CD4-positive, alpha-beta T cell treated with Interleukin-15 for 4 hours (primary cell): Measurements from ENCODE around the gene HEXIM2.
A peak's percentile ranks its signal among the peaks of the same experiment; 100 is the strongest.

Source experiments
- DNase-seq: peaks from one replicate; pipeline ENCODE4 v3.0.0-alpha.2; 2020; ENCODE audit warnings: low spot score

The HEXIM2 gene

DNA sequence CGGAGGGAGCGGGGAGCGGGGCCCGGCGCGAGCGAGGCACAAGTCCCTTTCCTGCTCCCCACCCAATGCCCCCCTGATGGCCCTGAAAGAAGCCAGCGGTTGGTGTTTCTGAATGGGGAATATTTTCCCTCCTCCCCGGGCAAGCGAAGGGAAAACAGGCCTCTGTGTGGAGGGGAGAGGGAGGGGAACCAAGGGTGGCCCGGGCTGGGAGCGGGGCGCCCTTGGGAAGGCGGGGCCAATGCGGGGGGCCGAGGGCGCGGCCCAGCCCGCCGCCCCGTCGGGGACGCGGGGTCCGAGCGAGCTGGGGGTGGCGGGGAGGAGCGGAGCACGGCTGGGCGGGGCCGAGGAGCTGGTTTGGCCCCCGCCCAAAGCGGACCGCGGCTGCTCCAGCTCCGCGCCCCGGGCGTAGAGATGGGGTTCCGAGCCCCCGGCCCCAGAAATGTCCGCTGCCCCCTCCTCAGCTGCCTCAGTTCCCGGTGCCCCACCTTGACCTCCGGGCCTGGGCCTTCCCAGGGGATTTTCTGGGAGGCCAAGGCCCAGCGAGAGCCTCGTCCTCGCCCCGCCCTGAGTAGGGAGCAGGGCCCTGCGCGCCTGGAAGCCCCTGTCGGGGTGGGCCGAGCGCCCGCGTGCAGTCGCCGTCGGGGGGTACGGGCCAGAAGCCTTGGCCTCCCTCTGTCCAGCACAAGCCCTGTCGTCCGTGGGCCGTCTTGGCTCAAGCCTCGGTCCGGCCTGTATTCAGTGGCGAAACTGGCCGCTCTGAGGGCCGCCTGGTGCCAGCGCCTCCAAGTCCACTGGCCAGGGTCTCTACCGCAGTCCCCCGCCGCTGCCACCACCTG is 17.3 kb upstream of the HEXIM2 start:
- DNase-seq = no peak

DNA sequence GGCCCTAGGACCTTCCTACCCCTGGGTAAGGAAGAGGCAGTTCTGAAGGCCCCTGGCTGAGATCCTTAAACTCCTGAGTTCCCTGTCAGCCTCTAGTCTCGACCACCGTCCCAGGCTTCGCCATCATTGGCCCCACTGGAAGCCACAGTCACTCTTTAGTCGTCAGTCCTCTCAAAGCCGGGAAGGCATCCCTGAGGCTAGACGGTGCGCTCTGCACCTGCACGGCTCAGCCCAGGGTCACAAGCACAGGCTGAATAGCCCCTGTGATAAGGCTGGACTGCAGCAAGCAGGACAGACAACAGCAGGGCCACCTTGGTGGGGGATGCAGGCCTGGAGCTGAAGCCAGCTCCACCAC is 16.7 kb upstream of the HEXIM2 start:
- no peak for DNase-seq

DNA sequence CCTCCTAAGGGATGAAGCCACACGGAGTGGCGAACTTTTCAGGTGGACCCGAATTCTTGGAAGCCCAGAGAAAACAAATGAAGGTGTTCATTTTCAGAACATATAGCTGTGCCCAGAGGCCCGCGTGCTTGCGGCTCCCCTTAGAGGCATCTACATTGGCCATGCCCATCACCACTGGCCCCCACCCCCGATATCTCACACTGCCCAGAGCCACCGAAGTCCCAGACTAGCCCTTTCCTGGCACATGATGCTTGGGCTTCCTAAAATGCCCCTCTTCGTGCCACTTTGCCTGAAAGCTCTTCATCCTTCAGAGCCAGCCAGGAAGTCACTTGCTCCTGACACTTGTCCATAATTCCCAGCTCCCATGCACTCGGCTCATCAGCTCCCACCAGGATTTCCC is 15.5 kb upstream of the HEXIM2 start:
- no peak for DNase-seq

DNA sequence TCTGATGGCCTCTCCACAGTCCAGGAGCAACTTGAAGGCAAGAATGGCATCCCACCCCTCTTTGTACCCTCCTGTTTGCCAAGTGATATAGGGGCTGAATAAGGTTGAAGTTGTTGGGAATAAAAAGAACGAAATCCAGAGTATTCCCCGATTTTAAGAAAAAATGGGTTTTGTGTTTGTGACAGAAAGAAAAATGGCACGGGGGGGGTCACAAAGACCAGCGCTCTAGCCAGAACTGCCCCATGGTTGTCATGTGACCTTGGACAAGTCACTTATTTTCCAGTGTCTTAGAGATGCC is 15.1 kb upstream of the HEXIM2 start:
- DNase-seq = no peak

DNA sequence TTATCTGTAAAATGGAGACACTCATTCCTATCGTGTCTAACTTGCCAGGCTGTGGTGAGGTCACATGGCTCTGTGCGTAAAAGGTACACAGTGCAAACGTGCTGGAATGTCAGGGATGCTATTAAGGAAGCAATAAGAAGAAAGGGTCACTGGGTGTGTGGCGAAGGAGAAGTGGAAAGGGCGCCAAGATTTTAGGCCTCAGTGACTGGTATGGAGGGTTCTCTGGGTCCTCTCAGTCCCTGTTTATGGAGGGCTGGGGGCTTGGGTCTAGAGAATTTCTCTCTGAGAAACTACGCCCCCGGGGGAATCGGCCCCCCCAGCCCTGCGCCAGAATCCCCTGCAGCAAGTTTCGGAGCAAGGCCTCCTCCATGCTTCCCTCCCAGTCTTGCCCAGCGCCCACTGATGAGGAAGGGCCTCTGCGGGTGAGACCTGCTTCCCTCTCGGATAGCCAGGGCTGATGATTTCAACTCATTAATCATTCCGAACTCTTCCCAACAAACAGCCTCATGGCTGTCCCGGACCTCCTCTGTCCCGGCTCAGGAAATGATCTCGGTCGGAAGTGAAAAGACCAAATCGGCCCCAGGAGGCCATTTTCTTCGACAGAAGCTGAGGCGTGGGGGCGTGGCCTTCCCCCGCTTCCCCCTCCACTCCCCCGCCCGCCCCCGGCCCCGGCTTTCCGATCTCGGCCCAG is 14.6 kb upstream of the HEXIM2 start:
- no peak for DNase-seq

DNA sequence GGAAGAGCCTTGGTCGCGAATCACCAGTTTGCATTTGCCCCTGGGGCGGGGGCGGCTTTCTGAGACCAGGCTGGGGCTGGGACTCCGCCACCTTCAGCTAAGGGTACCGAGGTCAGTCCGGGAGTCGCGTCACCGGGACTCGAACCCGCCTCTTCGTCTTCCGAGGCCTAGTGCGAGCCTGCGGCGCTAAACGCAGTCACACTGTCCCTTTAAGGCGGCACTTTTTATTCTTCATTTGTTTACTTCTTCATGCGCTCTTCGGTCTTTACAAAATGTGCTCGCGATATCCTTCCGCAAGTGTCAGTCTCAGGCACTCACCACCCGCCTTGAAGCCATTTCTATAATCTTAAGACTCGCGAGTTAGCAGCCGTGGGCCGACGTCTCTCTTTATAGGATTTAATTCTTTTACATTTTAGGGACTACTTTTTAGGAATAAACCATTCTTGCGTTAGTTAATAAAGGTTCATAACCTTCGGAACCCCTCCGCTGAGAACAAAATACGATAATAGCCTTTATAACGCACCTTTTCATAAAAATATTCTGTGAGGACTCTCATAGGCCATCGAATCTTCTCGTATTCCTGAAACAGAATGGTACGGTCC is 14.0 kb upstream of the HEXIM2 start:
- peak; percentile 86 for DNase-seq

DNA sequence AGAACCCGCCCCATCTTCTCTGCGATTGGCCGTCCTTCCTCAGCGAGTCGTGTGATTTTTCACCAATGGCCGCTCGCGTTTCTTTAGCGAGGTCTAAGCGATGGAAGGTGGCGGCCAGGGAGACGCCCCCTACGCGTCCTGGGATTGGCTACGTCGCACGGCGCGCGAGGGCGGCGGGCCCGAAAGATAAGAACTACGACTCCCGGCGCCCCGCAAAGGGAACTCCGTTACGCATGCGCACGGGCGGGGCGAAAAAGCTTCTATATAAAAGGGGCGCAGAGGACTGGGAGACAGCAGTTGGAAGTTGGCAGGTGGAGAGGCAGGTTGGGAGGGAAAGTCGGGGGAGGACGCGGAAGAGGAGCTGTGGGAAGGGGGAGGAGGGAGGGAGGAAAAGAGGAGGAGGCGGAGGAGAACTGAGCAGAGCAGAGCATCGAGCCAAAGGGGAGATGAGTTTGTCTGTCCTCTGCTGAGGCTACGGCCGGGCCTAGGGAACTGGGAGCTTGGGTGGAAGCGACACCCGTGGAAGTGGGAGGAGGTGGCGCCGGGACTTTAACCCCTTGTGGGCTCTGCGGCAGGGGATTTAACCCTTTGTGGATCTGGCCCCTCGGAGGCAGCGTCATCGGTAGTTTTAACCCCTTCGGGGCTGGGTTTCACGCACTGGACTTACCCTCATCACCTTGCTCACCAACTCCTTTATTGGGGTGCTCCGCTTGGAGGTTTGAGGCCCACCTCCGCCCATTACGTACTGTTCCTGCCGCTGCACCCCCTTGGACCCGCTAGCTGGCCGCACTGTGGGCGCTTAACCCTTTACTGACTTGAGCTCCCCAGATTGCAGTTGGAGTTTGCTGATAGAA is 13.3 kb upstream of the HEXIM2 start, which contains the start of gene HEXIM1:
Gene HEXIM1, plus strand, starts transcription at position 293 of the 854 bp plus-strand sequence. CDS start 716 bp downstream, outside the sequence.
- peak; percentile 99 for DNase-seq

DNA sequence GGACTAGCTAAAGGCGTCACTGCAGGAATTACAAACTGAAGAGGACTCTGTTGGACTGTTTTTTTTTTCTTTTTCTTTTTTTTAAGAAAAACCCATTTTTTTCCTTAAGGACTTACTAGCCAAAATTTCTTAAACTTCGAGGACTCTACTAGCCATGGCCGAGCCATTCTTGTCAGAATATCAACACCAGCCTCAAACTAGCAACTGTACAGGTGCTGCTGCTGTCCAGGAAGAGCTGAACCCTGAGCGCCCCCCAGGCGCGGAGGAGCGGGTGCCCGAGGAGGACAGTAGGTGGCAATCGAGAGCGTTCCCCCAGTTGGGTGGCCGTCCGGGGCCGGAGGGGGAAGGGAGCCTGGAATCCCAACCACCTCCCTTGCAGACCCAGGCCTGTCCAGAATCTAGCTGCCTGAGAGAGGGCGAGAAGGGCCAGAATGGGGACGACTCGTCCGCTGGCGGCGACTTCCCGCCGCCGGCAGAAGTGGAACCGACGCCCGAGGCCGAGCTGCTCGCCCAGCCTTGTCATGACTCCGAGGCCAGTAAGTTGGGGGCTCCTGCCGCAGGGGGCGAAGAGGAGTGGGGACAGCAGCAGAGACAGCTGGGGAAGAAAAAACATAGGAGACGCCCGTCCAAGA is 12.5 kb upstream of the HEXIM2 start:
- peak; percentile 72 for DNase-seq

DNA sequence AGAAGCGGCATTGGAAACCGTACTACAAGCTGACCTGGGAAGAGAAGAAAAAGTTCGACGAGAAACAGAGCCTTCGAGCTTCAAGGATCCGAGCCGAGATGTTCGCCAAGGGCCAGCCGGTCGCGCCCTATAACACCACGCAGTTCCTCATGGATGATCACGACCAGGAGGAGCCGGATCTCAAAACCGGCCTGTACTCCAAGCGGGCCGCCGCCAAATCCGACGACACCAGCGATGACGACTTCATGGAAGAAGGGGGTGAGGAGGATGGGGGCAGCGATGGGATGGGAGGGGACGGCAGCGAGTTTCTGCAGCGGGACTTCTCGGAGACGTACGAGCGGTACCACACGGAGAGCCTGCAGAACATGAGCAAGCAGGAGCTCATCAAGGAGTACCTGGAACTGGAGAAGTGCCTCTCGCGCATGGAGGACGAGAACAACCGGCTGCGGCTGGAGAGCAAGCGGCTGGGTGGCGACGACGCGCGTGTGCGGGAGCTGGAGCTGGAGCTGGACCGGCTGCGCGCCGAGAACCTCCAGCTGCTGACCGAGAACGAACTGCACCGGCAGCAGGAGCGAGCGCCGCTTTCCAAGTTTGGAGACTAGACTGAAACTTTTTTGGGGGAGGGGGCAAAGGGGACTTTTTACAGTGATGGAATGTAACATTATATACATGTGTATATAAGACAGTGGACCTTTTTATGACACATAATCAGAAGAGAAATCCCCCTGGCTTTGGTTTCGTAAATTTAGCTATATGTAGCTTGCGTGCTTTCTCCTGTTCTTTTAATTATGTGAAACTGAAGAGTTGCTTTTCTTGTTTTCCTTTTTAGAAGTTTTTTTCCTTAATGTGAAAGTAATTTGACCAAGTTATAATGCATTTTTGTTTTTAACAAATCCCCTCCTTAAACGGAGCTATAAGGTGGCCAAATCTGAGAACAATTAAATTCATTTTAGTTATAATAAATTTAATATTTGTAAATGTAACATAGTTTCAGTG is 11.7 kb upstream of the HEXIM2 start:
- peak; percentile 24 for DNase-seq

DNA sequence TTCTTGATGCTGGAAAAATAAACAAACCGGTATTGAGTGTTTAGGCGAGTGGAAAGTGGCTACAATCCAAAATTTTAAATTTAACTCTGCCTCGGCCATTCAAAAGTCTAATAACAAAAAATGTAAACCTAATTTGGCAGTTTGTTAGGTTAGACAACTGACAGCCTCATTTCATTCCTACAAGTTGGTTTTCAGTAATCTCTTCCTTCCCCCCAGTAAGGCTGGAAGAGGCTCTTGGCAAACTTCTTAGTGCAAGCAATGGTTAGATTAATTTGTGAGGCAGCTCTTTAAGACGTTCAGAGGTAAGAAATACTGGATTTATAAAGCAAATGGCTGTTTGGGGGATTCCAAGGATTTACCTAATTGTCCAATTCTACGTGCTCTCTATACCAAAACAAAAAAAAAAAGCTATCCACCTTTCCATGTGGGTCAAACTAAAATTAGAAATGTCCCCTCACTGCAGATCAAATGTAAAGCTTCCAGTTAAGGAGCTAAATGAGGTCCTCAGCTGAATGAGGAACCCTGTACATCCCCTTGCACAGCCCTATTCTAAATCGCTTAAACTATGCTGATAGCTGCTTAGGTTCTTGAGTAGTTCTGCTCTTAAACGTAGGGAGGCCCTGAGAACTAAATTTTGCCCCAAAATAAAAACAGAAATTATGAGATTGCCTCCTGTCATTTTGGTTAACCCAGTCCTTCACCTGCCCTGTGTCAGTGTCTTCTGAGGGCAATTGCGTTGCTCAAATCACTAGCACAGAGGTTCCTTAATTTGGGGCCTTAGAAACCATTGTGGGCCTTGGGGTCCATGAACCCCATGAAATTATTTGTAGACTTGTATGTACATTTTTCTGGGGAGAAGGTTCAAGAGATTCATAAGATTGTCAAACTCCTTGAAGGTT is 10.5 kb upstream of the HEXIM2 start:
- no peak for DNase-seq

DNA sequence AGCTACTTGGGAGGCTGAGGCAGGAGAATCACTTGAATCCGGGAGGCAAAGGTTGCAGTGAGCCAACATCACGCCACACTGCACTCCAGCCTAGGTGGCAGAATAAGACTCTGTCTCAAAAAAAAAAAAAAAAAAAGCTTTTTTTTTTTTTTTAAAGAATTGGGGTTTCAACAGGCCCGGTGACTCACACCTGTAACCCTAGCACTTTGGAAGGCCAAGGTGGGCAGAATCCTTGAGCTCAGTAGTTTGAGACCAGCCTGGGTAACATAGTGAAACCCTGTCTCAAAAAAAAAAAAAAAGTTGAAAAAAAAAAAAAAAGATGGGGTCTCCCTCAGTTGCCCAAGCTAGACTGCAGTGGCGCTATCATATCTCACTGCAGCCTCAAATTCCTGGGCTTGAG is 6.6 kb upstream of the HEXIM2 start:
- DNase-seq = no peak

DNA sequence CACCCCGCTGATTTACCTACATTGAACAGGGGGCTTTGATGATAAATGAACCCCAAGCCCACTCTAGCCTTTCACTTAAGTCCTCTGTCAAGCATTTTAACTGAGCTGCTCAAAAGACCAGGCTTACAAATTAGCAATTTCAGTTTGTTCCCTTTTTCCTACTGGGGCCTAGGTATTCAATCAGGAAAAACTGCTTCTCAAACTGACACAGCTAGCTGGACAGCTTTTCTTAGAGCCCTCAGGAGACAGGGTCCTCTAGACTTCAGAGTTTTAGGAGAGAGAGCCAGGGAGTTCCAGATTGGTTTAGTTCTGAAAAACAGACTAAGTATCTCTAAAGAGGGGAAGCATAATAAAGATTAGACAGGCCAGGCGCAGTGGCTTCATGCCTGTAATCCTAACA is 6.2 kb upstream of the HEXIM2 start:
- DNase-seq = no peak

DNA sequence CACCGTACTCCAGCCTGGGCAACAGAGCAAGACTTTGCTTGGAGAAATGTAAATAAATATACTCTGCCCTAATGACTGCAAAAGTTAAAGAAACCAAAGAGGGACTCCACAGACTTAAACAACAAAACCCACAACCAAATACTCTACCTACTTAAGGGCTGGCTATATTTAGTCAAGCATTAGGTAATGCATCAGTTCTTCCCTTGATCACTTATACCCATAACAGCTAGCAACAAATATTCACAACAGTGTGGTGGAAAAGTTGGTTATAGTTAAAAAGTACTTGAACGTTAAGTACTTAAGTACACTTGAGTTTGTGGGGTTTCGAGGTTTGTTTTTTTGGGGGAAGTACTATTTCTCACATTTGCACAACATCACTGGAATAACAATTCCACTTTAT is 5.4 kb upstream of the HEXIM2 start:
- no peak for DNase-seq

DNA sequence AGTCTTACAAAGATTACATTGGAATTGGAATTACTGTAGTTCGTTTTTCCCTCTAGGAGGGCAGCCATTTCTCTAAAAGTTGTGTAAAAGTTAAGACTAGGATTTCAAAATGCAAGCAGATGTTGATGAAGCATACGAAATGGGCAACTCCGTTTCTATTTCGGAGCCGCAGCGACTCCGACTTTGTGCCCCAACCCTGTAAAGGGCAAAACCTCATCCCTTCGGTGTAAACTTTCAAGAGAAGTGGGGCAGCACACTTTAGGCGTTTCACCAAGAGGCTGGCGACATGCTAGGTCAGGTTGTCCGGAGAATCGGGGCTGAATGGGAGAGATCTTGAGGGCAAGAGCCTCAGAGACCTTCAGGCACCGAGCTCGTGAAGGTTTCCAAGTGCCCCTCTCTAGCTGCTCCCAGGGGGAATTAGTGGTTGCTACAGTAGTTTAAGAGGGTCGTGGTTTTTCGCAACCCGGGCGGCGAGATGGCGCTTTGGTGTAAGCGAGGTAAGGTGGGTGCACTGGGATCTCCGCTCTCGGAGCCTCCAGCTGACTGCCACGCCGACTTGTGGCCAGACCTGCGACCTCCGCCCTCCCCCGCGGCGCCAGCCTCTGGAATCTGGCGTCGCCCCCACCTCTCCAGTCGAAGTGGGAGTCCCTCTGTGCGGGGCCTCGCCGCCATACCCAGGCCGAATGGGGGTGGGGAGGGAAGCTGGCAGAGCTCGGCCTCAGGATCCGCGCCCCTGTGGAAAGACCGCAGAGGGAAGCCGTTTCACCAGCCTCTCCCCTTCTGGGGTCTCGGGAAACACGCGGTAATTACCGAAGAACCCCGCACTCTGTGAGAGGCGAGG is 1.0 kb upstream of the HEXIM2 start:
- peak; percentile 45 for DNase-seq

DNA sequence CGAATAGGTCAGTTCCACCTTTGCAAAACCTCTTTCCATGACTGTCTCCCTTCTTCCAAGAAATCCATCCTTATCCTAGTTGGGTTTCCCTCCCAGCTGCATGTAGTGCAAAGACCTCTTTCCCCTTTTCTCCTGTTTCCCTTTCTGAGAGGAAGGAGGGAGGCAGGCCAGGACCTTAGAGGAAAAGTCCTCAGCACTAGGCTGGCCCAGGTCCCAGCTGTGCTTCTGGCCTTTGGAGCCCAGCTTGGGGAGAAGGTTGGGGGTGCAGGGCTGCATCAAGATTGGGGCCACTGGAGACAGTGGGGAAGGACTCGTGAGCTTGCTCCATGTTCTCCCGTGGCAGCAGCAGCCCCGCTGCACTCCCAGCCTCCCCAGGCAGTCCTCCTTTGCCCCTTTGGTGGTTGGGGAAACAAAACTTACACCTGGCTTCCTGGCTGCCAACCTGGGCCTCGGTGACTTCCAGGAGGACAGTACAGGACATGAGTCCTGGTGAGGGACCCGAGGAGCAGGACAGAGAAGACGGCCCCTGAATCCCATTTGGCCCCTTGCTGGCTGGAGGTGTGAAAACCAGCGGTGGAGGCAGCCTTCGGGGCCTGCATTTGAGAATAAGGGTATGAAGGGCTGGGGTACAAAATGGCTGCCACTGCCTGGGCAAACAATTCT is 481 bp downstream of the HEXIM2 start:
- DNase-seq = no peak

DNA sequence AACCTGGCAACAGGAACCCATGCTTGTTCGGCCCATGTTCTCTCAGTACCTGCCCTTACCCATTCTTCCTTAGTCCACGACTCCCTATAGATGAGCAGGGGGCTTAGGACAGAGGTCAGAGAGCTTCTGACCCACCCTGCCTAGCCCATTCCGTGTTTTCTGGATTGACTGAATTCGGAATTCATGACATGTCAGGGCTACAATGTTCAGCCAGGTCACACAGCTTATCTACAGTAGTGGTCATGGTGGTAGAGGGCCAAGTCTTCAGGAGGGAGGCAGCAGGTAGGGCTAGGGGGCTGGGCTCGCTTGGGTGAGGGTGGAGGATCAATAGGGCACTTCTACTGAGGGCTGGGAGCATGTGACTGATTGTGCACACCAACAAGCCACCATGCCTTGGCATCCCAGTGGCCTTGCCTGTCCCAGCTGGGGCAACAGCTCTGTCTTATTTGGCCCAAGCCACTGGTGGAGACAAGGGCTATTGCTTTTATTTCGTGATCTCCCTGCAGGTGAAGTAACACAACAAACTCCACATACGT is 3.1 kb downstream of the HEXIM2 start:
- DNase-seq = no peak

DNA sequence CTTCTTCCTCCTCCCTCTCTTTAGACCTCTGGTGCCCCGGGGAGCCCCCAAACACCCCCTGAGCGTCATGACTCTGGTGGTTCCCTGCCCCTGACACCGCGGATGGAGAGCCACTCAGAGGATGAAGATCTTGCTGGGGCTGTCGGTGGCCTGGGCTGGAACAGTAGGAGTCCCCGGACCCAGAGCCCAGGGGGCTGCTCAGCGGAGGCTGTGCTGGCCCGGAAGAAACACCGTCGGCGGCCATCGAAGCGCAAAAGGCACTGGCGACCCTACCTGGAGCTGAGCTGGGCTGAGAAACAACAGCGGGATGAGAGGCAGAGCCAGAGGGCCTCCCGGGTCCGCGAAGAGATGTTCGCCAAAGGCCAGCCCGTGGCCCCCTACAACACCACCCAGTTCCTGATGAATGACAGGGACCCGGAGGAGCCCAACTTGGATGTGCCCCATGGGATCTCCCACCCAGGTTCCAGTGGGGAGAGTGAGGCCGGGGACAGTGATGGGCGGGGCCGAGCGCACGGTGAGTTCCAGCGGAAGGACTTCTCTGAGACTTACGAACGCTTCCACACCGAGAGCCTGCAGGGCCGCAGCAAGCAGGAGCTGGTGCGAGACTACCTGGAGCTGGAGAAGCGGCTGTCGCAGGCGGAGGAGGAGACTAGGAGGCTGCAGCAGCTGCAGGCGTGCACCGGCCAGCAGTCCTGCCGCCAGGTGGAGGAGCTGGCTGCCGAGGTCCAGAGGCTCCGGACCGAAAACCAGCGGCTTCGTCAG is 7.5 kb downstream of the HEXIM2 start:
- DNase-seq = no peak
